Smooth muscle cell (in vitro differentiated cells): ENCODE data around the gene PSMB2. TPM values are rescaled to one million over a fixed set of nuclear protein-coding genes. Genes with fewer than 3 reads are reported as not detected.

ENCODE experiments used
- DNase-seq: peaks from one replicate; lab custom pipeline; 2025; ENCODE audit not compliant: unreplicated experiment; lab: John Stamatoyannopoulos, UW
- H2AFZ ChIP-seq: fragments of 200-600 bp; sonication (generic); 2 replicates; pipeline ENCODE4 v1.6.0; 2016; ENCODE audit warnings: antibody characterized with exemption, low read depth, mild to moderate bottlenecking
- H3F3A ChIP-seq: fragments of 200-600 bp; sonication (generic); 2 replicates; pipeline ENCODE4 v1.6.0; 2017; ENCODE audit warnings: antibody characterized with exemption, low read depth
- H3K27ac ChIP-seq: fragments of 200-600 bp; sonication (generic); 2 replicates; pipeline ENCODE4 v1.5.1; 2016; ENCODE audit warnings: low read depth, mild to moderate bottlenecking
- H3K27me3 ChIP-seq: fragments of 200-600 bp; sonication (generic); 2 replicates; pipeline ENCODE4 v1.6.1; 2016; ENCODE audit warnings: low read depth, mild to moderate bottlenecking
- H3K36me3 ChIP-seq: fragments of 200-600 bp; sonication (generic); 2 replicates; pipeline ENCODE4 v1.5.1; 2016; ENCODE audit warnings: low read depth
- H3K4me1 ChIP-seq: fragments of 200-600 bp; sonication (generic); 2 replicates; pipeline ENCODE4 v1.5.1; 2016; ENCODE audit warnings: low read depth
- H3K4me2 ChIP-seq: fragments of 200-600 bp; sonication (generic); 2 replicates; pipeline ENCODE4 v1.6.0; 2016; ENCODE audit warnings: mild to moderate bottlenecking
- H3K4me3 ChIP-seq: fragments of 200-600 bp; sonication (generic); 2 replicates; pipeline ENCODE4 v1.5.1; 2016; ENCODE audit warnings: mild to moderate bottlenecking
- H3K79me2 ChIP-seq: fragments of 200-600 bp; sonication (generic); 2 replicates; pipeline ENCODE4 v1.6.0; 2016; ENCODE audit warnings: low read depth, mild to moderate bottlenecking
- H3K9ac ChIP-seq: fragments of 200-600 bp; sonication (generic); 2 replicates; pipeline ENCODE4 v1.6.0; 2016; ENCODE audit warnings: low read depth
- H3K9me3 ChIP-seq: fragments of 200-600 bp; sonication (generic); replicated peaks from 2 replicates; pipeline ENCODE4 v1.5.1; 2016; ENCODE audit warnings: low read depth
- H4K20me1 ChIP-seq: fragments of 200-600 bp; sonication (generic); 2 replicates; pipeline ENCODE4 v1.6.0; 2016; ENCODE audit warnings: low read depth
- WGBS: methylation state at CpG from one replicate; pipeline ENCODE4 v1.1.7; 2016; ENCODE audit warnings: low lambda C conversion rate; 5-methylcytosine and 5-hydroxymethylcytosine counted together
- polyA plus RNA-seq: library from polyadenylated mRNA; unstranded; fragments of >200 nt; fragmentation: Nextera tagmentation; extraction: Ambion mirVana; gene quantifications from 2 replicates; pipeline ENCODE4 v1.2.1, GENCODE V29; 2016
- total RNA-seq: library from RNA; depleted of rRNA; stranded (reverse); fragments of >200 nt; gene quantifications from 2 replicates; pipeline ENCODE4 v1.2.3, GENCODE V29; 2014
- TF ChIP-seq, protein P1 (sequence below): fragments of 200-600 bp; sonication (generic); IDR thresholded peaks from 2 replicates; pipeline ENCODE4 v1.5.1; 2017; ENCODE audit warnings: borderline replicate concordance, mild to moderate bottlenecking, antibody characterized with exemption; ENCODE audit not compliant: insufficient read depth, poor library complexity, severe bottlenecking

The PSMB2 gene
- total and polyA plus RNA-seq, 2 experiments from 2014 or later = 51.6 to 110 TPM

DNA sequence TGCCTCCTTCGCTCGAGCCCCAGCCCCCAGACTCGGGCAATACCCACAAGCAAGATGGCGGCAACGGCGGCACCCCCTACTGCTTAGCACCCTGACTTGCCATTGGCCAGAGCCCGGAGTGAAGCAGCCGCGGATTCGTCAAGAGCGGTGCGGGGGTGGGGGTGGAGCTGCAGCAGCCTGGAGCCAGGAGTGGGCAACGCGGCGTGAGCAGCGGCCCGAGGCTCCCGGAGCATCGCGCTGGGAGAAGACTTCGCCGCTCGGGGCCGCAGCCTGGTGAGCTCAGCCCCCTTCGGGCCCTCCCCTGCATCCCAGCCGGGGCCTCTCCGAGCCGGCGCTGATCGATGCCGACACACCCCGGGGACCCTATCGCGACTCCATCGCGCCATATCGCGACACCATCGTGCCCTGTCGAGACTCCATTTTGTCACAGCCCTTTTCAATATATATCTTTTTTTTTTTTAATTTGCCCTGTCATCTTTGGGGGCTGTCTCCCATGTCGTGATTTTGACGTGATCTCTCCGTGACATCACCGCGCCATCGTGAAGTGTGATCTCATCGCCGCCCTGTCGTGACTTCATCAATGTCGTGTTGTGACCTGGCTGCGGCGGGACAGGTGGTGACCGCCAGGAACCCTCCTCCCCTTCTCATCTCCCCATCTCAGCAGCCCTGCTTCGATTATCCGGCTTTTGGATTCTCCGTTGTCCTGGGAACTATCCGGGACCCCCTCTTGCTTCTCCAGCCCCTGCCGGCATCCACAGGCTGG is 83.5 kb downstream of the PSMB2 start, which contains the start of gene NCDN:
Gene NCDN (plus strand): TSS at position 189 of the 763 bp plus-strand sequence. CDS start 392 bp downstream, at position 581.
- Histone ChIP-seq H3K9me3 (no peaks in the 10 kb centered on the region), H3K36me3 (no peaks in the 10 kb centered on the region), H3K9ac (peak within 1 kb of the TSS; percentile 84), H3K27ac (peak within 1 kb of the TSS; percentile 90), H4K20me1 (peaks cover 44% of the 10 kb centered on the region), H3F3A (peaks cover 4% of the 10 kb centered on the region), H3K4me3 (peak within 1 kb of the TSS; percentile 90), H2AFZ (peak within 1 kb of the TSS; percentile 92), H3K4me2 (peak within 1 kb of the TSS; percentile 99), H3K27me3 (no peaks in the 10 kb centered on the region), H3K4me1 (peaks cover 10% of the 10 kb centered on the region), H3K79me2 (peaks cover 28% of the 10 kb centered on the region)
- WGBS = under 1% methylated on average over 46 of the region's 58 CpGs
- TF ChIP-seq, protein P1, sequence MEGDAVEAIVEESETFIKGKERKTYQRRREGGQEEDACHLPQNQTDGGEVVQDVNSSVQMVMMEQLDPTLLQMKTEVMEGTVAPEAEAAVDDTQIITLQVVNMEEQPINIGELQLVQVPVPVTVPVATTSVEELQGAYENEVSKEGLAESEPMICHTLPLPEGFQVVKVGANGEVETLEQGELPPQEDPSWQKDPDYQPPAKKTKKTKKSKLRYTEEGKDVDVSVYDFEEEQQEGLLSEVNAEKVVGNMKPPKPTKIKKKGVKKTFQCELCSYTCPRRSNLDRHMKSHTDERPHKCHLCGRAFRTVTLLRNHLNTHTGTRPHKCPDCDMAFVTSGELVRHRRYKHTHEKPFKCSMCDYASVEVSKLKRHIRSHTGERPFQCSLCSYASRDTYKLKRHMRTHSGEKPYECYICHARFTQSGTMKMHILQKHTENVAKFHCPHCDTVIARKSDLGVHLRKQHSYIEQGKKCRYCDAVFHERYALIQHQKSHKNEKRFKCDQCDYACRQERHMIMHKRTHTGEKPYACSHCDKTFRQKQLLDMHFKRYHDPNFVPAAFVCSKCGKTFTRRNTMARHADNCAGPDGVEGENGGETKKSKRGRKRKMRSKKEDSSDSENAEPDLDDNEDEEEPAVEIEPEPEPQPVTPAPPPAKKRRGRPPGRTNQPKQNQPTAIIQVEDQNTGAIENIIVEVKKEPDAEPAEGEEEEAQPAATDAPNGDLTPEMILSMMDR = no peak
- DNase-seq = peak; percentile 97

DNA sequence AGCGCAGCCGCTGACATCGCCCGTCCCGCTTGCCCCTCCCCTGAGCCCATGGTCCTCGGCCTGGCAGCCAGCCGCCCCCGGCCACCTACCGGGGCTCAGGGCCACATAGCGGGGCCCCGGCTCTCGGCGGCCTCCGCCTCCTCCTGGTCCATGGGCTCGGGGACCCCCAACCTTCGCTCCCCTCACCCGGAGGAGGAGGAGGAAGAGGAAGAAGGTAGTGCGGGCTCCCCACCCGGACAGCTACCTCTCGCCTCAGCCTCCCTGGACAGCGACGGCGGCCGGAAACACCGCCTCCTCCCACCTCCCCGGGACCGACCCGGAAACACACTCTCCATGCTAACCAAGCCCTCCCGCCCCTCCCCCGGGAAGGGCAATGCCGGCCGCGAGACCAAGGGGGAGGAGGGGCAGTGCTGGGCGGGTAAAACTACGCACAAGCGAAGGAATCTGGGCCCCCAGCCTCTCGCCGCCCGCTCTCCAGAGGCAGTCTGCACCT is 84.2 kb downstream of the PSMB2 start, which contains the start of gene KIAA0319L:
Gene KIAA0319L (minus strand): TSS at position 286 of the 493 bp plus-strand sequence. CDS start 2,912 bp downstream, outside the sequence.
- Histone ChIP-seq H3K79me2 (peaks cover 34% of the 10 kb centered on the region), H2AFZ (peak within 1 kb of the TSS; percentile 92), H3K9ac (peak within 1 kb of the TSS; percentile 84), H3K4me3 (peak within 1 kb of the TSS; percentile 90), H3K4me2 (peak within 1 kb of the TSS; percentile 99), H3K36me3 (no peaks in the 10 kb centered on the region), H4K20me1 (peaks cover 50% of the 10 kb centered on the region), H3K27me3 (no peaks in the 10 kb centered on the region), H3K4me1 (peaks cover 10% of the 10 kb centered on the region), H3K27ac (peak within 1 kb of the TSS; percentile 90), H3F3A (peaks cover 4% of the 10 kb centered on the region), H3K9me3 (no peaks in the 10 kb centered on the region)
- 2% methylated on average over 33 of the region's 39 CpGs for WGBS
- TF ChIP-seq, protein P1 = no peak
- DNase-seq = peak; percentile 97

GRCh38 chr1:35556484-35557117 is 84.7 kb downstream of the PSMB2 start:
- H3K27me3 ChIP-seq = no peaks in the 10 kb centered on the region
- DNase-seq = no peak
- H3K79me2 ChIP-seq = peaks cover 35% of the 10 kb centered on the region
- H3K36me3 ChIP-seq = no peaks in the 10 kb centered on the region
- H3K4me2 ChIP-seq = peak overlapping the region; percentile 99
- H3F3A ChIP-seq = peaks cover 4% of the 10 kb centered on the region
- H2AFZ ChIP-seq = peak overlapping the region; percentile 92
- 6% methylated on average over 16 of the region's 17 CpGs for whole genome bisulfite sequencing
- H4K20me1 ChIP-seq = peaks cover 50% of the 10 kb centered on the region
- peaks cover 10% of the 10 kb centered on the region for H3K4me1 ChIP-seq
- peak overlapping the region; percentile 84 for H3K9ac ChIP-seq
- TF ChIP-seq, protein P1 = no peak
- peak overlapping the region; percentile 90 for H3K27ac ChIP-seq
- H3K4me3 ChIP-seq = peak overlapping the region; percentile 90
- no peaks in the 10 kb centered on the region for H3K9me3 ChIP-seq
